ENCODE data around the gene IGF1R. TPM values are rescaled to one million over a fixed set of nuclear protein-coding genes. Genes with fewer than 3 reads are reported as not detected.

The IGF1R gene
- total RNA-seq, 1 experiment from 2014 or later: 125 TPM

GRCh38 chr15:98817745-98818144 is 169.4 kb downstream of the IGF1R start (continued):
- TF ChIP-seq STAT6 (CRISPR knock-in tag; conservative IDR thresholded peaks at IDR 0.05; ENCODE audit: low read depth): no peak
- no peak for TF ChIP-seq FOXP4 (CRISPR knock-in tag; IDR thresholded peaks at IDR 0.05)
- TF ChIP-seq JAZF1 (CRISPR knock-in tag; IDR thresholded peaks at IDR 0.05): no peak
- no peak for TF ChIP-seq E2F1 (CRISPR knock-in tag; IDR thresholded peaks at IDR 0.05)
- TF ChIP-seq SMAD3 (CRISPR knock-in tag; IDR thresholded peaks at IDR 0.05; ENCODE audit: borderline replicate concordance): no peak
- TF ChIP-seq MAX (CRISPR knock-in tag; IDR thresholded peaks at IDR 0.05): no peak
- no peak for TF ChIP-seq ERG (CRISPR knock-in tag; IDR thresholded peaks at IDR 0.05)
- TF ChIP-seq ZNF425 (CRISPR knock-in tag; conservative IDR thresholded peaks at IDR 0.05): no peak
- no peak for TF ChIP-seq ZBTB43 (CRISPR knock-in tag; IDR thresholded peaks at IDR 0.05)

GRCh38 chr15:98823012-98823458 is 174.7 kb downstream of the IGF1R start:
- ATAC-seq: peak; percentile 87
- POLR2A ChIA-PET: interaction anchor here (0.5 to 1.5 kb wide), 4 partner anchors 121 to 171 kb away, joined by 3 to 5 read pairs (median 4); no protein-coding TSS in a partner anchor
- H3K4me3 Mint-ChIP-seq: peak overlapping the region; percentile 46
- CTCF ChIA-PET: interaction anchor here (0.9 to 1.3 kb wide), 2 partner anchors 28 to 175 kb away, joined by 4 to 9 read pairs; no protein-coding TSS in a partner anchor
- DNase-seq (ENCODE audit: low spot score): peak; percentile 20
- H3K36me3 Mint-ChIP-seq: no peaks in the 10 kb centered on the region
- peak overlapping the region; percentile 98 for H3K27ac Mint-ChIP-seq
- peaks cover 92% of the 10 kb centered on the region for H3K4me1 Mint-ChIP-seq
- H3K9me3 Mint-ChIP-seq: no peaks in the 10 kb centered on the region
- no peaks in the 10 kb centered on the region for H3K27me3 Mint-ChIP-seq (ENCODE audit: low read depth)
- no peak for TF ChIP-seq PREB (CRISPR knock-in tag; IDR thresholded peaks at IDR 0.05; ENCODE audit: borderline replicate concordance)
- no peak for TF ChIP-seq SP1 (CRISPR knock-in tag; conservative IDR thresholded peaks at IDR 0.05)
- peak; percentile 78; the same call in 1 of the 2 replicates for TF ChIP-seq FOXK1 (CRISPR knock-in tag; IDR thresholded peaks at IDR 0.05)
- TF ChIP-seq ZNF423 (CRISPR knock-in tag; IDR thresholded peaks at IDR 0.05): no peak
- peak; percentile 79 for TF ChIP-seq USF1 (CRISPR knock-in tag; IDR thresholded peaks at IDR 0.05)
- TF ChIP-seq ERG (CRISPR knock-in tag; IDR thresholded peaks at IDR 0.05): no peak
- TF ChIP-seq ETV6 (CRISPR knock-in tag; IDR thresholded peaks at IDR 0.05): no peak
- no peak for TF ChIP-seq CBFB (CRISPR knock-in tag; IDR thresholded peaks at IDR 0.05; ENCODE audit: low read depth)
- TF ChIP-seq NFYB (CRISPR knock-in tag; conservative IDR thresholded peaks at IDR 0.05; ENCODE audit: low read depth): peak; percentile 49; the same call in 1 of the 2 replicates
- peak; percentile 46; the same call in 1 of the 2 replicates for TF ChIP-seq MAX (CRISPR knock-in tag; IDR thresholded peaks at IDR 0.05)

All from WTC11 (cell line).